NCI-H2227 (cell line): Measurements from ENCODE around the gene ANKRD23.
A peak's percentile ranks its signal among the peaks of the same experiment; 100 is the strongest.

Experiments
- DNase-seq: peaks from one replicate; lab custom pipeline; 2025; ENCODE audit not compliant: unreplicated experiment; lab: John Stamatoyannopoulos, UW

The ANKRD23 gene

GRCh38 chr2:96877631-96878092 is 33.8 kb upstream of the ANKRD23 start:
- DNase-seq = no peak

DNA sequence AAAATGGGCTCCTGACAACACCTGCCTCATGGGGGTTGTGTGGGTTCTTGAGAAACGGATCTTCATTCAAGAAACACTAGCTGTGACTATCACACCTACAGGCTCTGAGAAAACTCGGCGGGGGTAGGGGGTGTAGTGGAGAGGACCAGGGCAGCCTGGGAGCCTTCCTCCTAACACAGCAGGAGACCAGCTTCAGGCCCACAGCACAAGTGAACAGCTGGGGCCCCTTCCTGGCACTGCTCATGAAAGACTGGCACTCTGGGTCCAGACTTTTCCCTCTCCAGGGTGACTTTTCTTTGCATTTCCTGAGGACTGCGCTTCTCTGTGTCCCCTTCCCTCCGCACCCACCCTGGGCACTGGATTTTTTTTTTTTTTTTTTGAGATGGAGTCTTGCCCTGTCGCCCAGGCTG is 33.2 kb upstream of the ANKRD23 start:
- no peak for DNase-seq

DNA sequence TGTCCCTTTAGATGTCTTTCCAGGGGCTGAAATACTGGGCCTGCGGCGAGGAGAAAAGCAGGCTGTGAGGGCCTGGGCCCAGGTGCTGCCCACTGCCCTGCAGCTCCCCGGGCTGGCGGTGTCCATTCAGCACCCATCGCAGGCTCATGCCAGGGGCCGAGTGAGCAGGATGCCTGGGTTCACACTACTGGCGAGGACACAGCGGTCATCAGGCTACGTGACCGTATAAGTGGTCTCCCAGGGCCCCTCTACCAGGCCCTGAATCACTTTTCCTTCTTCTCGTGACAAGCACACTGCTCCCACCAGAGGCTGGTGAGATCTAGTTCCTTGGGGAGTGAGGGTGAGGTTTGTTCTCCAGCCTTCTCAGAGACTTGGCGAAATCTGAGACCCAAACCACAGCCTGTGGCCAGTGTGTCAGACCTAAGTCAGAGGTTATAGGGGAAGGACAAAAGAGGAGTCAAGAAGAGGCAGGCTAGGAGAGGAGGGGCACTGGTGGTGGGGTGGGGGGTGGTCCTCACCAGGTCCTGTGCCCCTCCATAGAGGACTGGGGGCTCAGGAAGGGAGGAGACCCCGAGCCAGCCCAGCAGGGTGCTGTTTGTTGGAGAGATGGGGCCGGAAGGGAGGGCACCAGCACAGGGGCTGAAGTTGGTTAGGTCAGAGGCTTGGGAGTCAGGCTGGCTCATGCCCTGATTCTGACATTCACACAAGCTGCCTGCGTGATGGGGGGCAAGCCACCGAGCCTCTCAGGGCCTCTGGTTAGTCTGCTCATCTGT is 32.6 kb upstream of the ANKRD23 start:
- no peak for DNase-seq

DNA sequence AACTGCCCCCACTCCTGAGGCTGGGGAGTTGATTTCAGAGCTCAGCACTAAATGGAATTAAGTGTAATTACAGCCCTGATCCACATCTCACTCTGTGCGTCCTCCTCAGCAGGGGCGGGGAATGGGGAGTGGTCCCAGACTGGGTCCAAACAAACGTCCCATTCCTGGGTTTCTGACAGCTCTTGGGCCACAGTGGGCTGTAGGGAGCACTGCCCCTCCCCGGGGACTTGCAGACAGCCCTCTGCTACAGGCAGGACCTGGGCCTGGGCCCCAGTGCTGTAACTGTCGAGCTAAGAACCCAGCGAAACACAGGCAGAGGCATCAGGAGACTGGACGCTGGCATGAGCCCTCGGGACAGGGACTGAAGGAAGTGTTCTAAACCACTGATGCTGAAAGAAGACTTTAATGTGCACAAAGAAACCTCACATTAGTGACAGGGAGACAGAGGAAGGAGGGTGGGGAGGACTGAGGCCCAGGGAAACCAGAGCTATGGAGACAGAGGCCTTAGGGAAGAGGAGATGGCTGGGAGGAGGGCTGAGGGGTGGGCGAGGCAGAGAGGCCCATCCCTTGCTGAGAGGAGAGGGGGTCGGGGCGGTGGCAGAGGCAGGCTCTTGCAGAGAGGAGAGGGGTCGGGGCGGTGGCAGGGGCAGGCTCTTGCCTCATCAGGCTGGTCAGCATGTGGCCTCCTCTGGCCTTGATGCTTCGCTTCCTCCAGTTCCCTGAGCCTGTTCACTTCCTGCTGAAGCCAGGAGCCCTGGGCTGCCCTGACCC is 31.9 kb upstream of the ANKRD23 start:
- peak; percentile 72 for DNase-seq

GRCh38 chr2:96874198-96874831 is 30.5 kb upstream of the ANKRD23 start:
- no peak for DNase-seq

GRCh38 chr2:96873651-96874096 is 29.9 kb upstream of the ANKRD23 start:
- DNase-seq = no peak

- no peak for DNase-seq
These were observed 28.9 kb upstream of the ANKRD23 start for GRCh38 chr2:96872591-96873349.

- DNase-seq = peak; percentile 50
These were observed 26.9 kb upstream of the ANKRD23 start for GRCh38 chr2:96870626-96871255.

DNA sequence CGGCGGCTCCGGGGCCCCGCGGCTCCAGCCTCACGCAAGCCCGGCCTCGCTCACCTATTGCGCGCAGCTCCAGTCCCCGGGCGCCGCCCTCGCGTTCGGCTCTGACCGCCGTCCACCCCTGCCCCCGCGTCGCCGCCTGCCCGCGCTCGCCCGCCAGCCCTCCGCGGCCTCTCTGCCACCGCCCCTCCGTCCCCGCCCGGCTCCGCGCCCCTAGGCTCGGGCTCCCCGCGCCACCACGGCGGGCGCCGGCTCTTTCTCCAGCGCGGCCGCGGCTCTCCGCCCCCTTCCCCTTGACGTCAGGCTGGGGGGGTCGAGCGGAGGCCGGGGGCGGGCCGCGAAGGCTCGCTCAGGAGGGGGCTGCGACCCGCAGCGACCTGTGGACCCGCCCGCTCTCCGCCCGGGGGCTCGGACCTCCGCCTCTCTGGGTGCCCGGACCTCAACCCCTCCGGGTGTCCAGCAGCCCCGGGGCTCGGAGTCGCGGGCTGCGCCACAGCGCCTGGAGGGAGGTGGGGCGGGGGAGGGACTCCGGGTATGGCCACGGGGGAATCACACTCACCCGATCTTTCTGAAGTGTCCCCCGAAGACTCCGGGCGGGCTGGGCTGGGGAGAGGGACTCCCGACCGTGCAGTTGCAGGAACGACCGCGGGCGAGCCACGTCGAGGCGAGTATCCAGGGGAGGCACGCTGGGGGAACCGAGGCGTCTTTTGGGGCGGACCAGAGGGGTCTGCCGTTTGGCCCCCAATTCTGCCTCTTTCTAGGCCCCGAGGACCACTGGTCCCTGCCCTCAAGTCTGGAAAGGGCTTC is 26.2 kb upstream of the ANKRD23 start, which contains the start of gene SEMA4C:
SEMA4C (minus strand) TSS at position 259 of the 804 bp plus-strand sequence. CDS start 2,194 bp downstream, outside the sequence.
- DNase-seq = peak; percentile 70

GRCh38 chr2:96869281-96869821 is 25.5 kb upstream of the ANKRD23 start:
- peak; percentile 70 for DNase-seq

GRCh38 chr2:96868555-96869280 is 24.9 kb upstream of the ANKRD23 start:
- DNase-seq = peak; percentile 91

DNA sequence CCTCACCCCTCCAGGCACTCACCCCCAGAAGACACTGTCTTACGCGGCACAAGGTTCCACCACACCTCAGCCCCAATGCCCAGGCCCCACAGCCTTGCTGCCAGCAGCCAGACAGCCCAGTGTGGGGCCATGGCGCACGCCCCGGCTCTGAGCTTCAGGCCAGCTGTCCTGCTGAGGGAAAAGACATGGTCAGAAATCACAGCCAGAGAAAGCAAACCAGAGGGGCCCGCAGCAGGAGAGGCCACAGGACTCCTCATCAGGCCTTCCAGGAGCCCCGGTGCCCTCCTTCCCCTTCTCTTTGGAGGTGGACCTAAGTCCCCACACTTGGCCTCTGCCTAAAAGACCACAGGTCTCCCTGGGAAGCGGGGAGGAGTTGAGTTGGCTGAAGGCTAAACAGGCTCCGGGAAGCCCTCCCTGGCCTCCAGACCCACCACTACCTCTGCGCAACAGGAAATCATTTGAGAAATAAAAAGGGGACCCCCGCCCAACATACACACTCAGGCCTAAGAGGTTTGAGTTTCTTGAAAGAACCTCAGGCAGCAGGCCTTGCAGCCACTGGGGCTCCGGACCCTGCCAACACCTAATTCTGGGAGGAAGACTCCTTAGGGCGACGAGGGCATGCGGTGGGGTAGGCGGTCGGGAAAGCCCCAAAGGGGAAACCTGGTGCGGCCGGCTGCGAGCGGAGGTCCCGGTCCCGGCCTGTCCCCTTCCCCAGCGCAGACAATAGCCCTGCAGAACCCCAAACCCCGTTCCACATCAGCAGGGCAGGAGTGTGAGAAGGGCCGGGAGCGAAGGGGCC is 24.1 kb upstream of the ANKRD23 start:
- DNase-seq = no peak

- DNase-seq = no peak
These were observed 23.4 kb upstream of the ANKRD23 start for GRCh38 chr2:96866986-96867755.

- no peak for DNase-seq
These were observed 22.8 kb upstream of the ANKRD23 start for GRCh38 chr2:96866586-96866985.

- DNase-seq = no peak
These were observed 22.3 kb upstream of the ANKRD23 start for GRCh38 chr2:96866149-96866548.

GRCh38 chr2:96865654-96866053 is 21.8 kb upstream of the ANKRD23 start:
- DNase-seq = no peak
